Keratinocyte (primary cell): Measurements from ENCODE around the gene GRIA2. TPM values are rescaled to one million over a fixed set of nuclear protein-coding genes. Genes with fewer than 3 reads are reported as not detected.

Source experiments
- DNase-seq: peaks from one replicate; pipeline ENCODE4 v3.0.0-alpha.2; 2011; ENCODE audit warnings: low read depth, missing footprints, low spot score
- FAIRE-seq: peaks from 2 replicates; lab custom pipeline; 2011; peaks lifted over from hg19 to GRCh38; lab: Jason Lieb, UNC
- H2AFZ ChIP-seq: 2 replicates; pipeline ENCODE4 v1.6.0; 2012; ENCODE audit warnings: low read length, control low read depth, inconsistent platforms; ENCODE audit not compliant: control insufficient read depth
- H3K27ac ChIP-seq: 2 replicates; pipeline ENCODE4 v1.5.1; 2011; ENCODE audit warnings: low read length; ENCODE audit not compliant: control insufficient read depth, insufficient read depth
- H3K27me3 ChIP-seq: 3 replicates; pipeline ENCODE4 v1.6.0; 2011; ENCODE audit warnings: low read length; ENCODE audit not compliant: control insufficient read depth, insufficient read depth; ENCODE audit errors: extremely low read depth
- H3K36me3 ChIP-seq, 2 experiments: 2 replicates in 1 of 2; 3 replicates in 1 of 2; pipeline ENCODE4 v1.5.1; 2011; ENCODE audit warnings: low read length in 2 of 2, mild to moderate bottlenecking in 1 of 2; ENCODE audit not compliant: control insufficient read depth in 2 of 2, insufficient read depth in 2 of 2; ENCODE audit errors: extremely low read depth in 1 of 2
- H3K4me1 ChIP-seq: 3 replicates; pipeline ENCODE4 v1.5.1; 2011; ENCODE audit warnings: low read length; ENCODE audit not compliant: control insufficient read depth, insufficient read depth; ENCODE audit errors: extremely low read depth
- H3K4me2 ChIP-seq: 3 replicates; pipeline ENCODE4 v1.6.0; 2011; ENCODE audit warnings: low read depth, low read length; ENCODE audit not compliant: control insufficient read depth, insufficient read depth; ENCODE audit errors: extremely low read depth
- H3K4me3 ChIP-seq, 3 experiments: fragments of 200-600 bp in 1 of 3; sonication (generic) in 1 of 3; 2 replicates in 2 of 3; 3 replicates in 1 of 3; pipeline ENCODE4 v1.5.1; 2011 to 2016; ENCODE audit warnings: low read length in 3 of 3, mild to moderate bottlenecking in 3 of 3, control low read depth in 2 of 3, inconsistent platforms in 1 of 3, low read depth in 1 of 3, mixed read lengths in 1 of 3, mixed run types in 1 of 3, moderate library complexity in 1 of 3; ENCODE audit not compliant: control insufficient read depth in 2 of 3, insufficient read depth in 2 of 3; ENCODE audit errors: extremely low read depth in 1 of 3
- H3K79me2 ChIP-seq: 2 replicates; pipeline ENCODE4 v1.6.0; 2012; ENCODE audit warnings: low read length; ENCODE audit not compliant: control insufficient read depth, insufficient read depth
- H3K9ac ChIP-seq: 3 replicates; pipeline ENCODE4 v1.6.0; 2011; ENCODE audit warnings: low read length; ENCODE audit not compliant: control insufficient read depth, insufficient read depth; ENCODE audit errors: extremely low read depth
- H3K9me1 ChIP-seq: 3 replicates; pipeline ENCODE4 v1.6.0; 2011; ENCODE audit warnings: low read length; ENCODE audit not compliant: control insufficient read depth, insufficient read depth; ENCODE audit errors: extremely low read depth
- H3K9me3 ChIP-seq: 2 replicates; pipeline ENCODE4 v1.5.1; 2012; ENCODE audit warnings: low read depth, low read length; ENCODE audit not compliant: control insufficient read depth
- H4K20me1 ChIP-seq: 3 replicates; pipeline ENCODE4 v1.6.0; 2011; ENCODE audit warnings: low read length; ENCODE audit not compliant: control insufficient read depth, insufficient read depth; ENCODE audit errors: extremely low read depth
- CTCF ChIP-seq, 3 experiments: IDR thresholded peaks in 1 of 3; conservative IDR thresholded peaks in 1 of 3; optimal IDR thresholded peaks in 1 of 3; 2 replicates in 2 of 3; 3 replicates in 1 of 3; pipeline versions ENCODE3 to v1.5.1; 2011; ENCODE audit warnings: low read length in 3 of 3, mild to moderate bottlenecking in 3 of 3, moderate library complexity in 2 of 3, control low read depth in 1 of 3, inconsistent platforms in 1 of 3; ENCODE audit not compliant: insufficient read depth in 2 of 3; ENCODE audit errors: extremely low read depth in 1 of 3
- EZH2 ChIP-seq: IDR thresholded peaks from one replicate; pipeline ENCODE4 v1.6.1; 2012; ENCODE audit warnings: inconsistent platforms, mild to moderate bottlenecking, low read length, moderate library complexity
- dilution Hi-C: fragments of 300-500 bp; cut with MboI; formaldehyde crosslinking; loops from one replicate; pipeline ENCODE4 v1.7.0; 2020; ENCODE audit warnings: low sequenced_read_pairs; ENCODE audit not compliant: extremely low pct_ligation_motif_present
- polyA plus RNA-seq, 5 experiments: library from polyadenylated mRNA; depleted of rRNA in 3 of 5; stranded (reverse) in 3 of 5; stranded (forward) in 1 of 5; unstranded in 1 of 5; fragments of >200 nt; gene quantifications; 1 replicate in 1 of 5; 2 replicates in 3 of 5; 3 replicates in 1 of 5; pipeline versions ENCODE4 v1.2.1 to v1.2.3, GENCODE V29; 2011 to 2012; ENCODE audit warnings: missing spikeins in 2 of 5, low read depth in 1 of 5, low replicate concordance in 1 of 5

Gene GRIA2
- polyA plus RNA-seq, 1 donor (not counting 4 experiments of a cell fraction or from before 2014, with no cell fraction given) = not detected

GRCh38 chr4:157282019-157282418, 61.5 kb downstream of the GRIA2 start:
- Histone ChIP-seq H3K79me2 (no peaks in the 10 kb centered on the region), H3K4me3 (no peak overlapping the region), H3K9ac (no peak overlapping the region), H4K20me1 (no peaks in the 10 kb centered on the region), H3K36me3 (no peaks in the 10 kb centered on the region), H3K27me3 (no peaks in the 10 kb centered on the region), H3K27ac (no peak overlapping the region), H2AFZ (no peak overlapping the region), H3K9me3 (no peaks in the 10 kb centered on the region), H3K4me2 (no peak overlapping the region), H3K9me1 (no peaks in the 10 kb centered on the region), H3K4me1 (no peaks in the 10 kb centered on the region)
- DNase-seq (no peak), FAIRE-seq (no peak)
- dilution Hi-C loops = no loop called here
- no peak for TF ChIP-seq EZH2
- TF ChIP-seq CTCF (optimal IDR thresholded peaks at IDR 0.05 in 1 of 3, IDR thresholded peaks at IDR 0.05 in 1 of 3, conservative IDR thresholded peaks at IDR 0.05 in 1 of 3; ENCODE audit: extremely low read depth in 1 of 3, insufficient read depth in 2 of 3, low read length in 3 of 3) = no peak

- H3K36me3 ChIP-seq = no peaks in the 10 kb centered on the region
- dilution Hi-C loops = no loop called here
Observed at GRCh38 chr4:157287445-157287844, 66.9 kb downstream of the GRIA2 start.

More at GRCh38 chr4:157287445-157287844, 66.9 kb downstream of the GRIA2 start:
- Histone ChIP-seq H3K27ac (no peak overlapping the region), H3K27me3 (no peaks in the 10 kb centered on the region), H3K79me2 (no peaks in the 10 kb centered on the region), H3K9me3 (no peaks in the 10 kb centered on the region), H2AFZ (no peak overlapping the region), H3K4me2 (no peak overlapping the region), H3K4me1 (no peaks in the 10 kb centered on the region), H4K20me1 (no peaks in the 10 kb centered on the region), H3K4me3 (no peak overlapping the region), H3K9ac (no peak overlapping the region), H3K9me1 (no peaks in the 10 kb centered on the region)
- DNase-seq (no peak), FAIRE-seq (no peak)
- TF ChIP-seq CTCF (optimal IDR thresholded peaks at IDR 0.05 in 1 of 3, IDR thresholded peaks at IDR 0.05 in 1 of 3, conservative IDR thresholded peaks at IDR 0.05 in 1 of 3; ENCODE audit: extremely low read depth in 1 of 3, insufficient read depth in 2 of 3, low read length in 3 of 3) (no peak), EZH2 (no peak)
